Measurements from ENCODE around the gene ESRRB.

The ESRRB gene

DNA sequence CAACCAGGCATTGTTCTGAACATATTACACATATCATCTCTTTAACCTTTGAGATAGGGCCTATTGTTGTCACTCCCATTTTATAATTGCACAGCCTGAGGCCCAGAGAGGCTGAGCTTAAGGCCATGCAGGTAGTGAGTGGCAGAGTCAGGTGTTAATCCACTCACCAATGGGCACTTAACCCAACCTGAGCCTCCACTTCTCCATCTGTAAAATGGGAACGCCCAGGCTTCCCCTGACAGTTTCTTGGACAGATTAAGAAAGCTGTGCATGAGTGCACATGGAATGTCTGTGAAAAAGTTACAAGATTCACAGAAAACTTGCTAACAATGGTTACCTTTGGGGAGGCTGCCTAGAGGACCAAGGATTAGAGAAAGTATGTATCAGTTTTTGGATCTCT, 32.9 kb downstream of the ESRRB start:
- TF ChIP-seq, protein P1, sequence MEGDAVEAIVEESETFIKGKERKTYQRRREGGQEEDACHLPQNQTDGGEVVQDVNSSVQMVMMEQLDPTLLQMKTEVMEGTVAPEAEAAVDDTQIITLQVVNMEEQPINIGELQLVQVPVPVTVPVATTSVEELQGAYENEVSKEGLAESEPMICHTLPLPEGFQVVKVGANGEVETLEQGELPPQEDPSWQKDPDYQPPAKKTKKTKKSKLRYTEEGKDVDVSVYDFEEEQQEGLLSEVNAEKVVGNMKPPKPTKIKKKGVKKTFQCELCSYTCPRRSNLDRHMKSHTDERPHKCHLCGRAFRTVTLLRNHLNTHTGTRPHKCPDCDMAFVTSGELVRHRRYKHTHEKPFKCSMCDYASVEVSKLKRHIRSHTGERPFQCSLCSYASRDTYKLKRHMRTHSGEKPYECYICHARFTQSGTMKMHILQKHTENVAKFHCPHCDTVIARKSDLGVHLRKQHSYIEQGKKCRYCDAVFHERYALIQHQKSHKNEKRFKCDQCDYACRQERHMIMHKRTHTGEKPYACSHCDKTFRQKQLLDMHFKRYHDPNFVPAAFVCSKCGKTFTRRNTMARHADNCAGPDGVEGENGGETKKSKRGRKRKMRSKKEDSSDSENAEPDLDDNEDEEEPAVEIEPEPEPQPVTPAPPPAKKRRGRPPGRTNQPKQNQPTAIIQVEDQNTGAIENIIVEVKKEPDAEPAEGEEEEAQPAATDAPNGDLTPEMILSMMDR (IDR thresholded peaks at IDR 0.05), result no peak
- no peak overlapping the region for H3K4me3 ChIP-seq (ENCODE audit: low read depth in 1 of 2, low read length in 1 of 2)
- no peaks in the 10 kb centered on the region for H3K36me3 ChIP-seq
- no peak overlapping the region for H3K27ac ChIP-seq
- H3K4me1 ChIP-seq (ENCODE audit: control insufficient read depth in 1 of 2, insufficient read depth in 1 of 2, low read depth in 1 of 2, low read length in 1 of 2), result no peaks in the 10 kb centered on the region
- H3K9me3 ChIP-seq, result no peaks in the 10 kb centered on the region
- H3K27me3 ChIP-seq, result peaks cover 87% of the 10 kb centered on the region

- Histone ChIP-seq H3K4me3 (ENCODE audit: low read depth in 1 of 2, low read length in 1 of 2) (no peak overlapping the region), H3K4me1 (ENCODE audit: control insufficient read depth in 1 of 2, insufficient read depth in 1 of 2, low read depth in 1 of 2, low read length in 1 of 2) (no peaks in the 10 kb centered on the region), H3K27ac (no peak overlapping the region), H3K36me3 (no peaks in the 10 kb centered on the region), H3K9me3 (no peaks in the 10 kb centered on the region), H3K27me3 (peaks cover 83% of the 10 kb centered on the region)
- TF ChIP-seq, protein P1 (IDR thresholded peaks at IDR 0.05), result no peak
These were observed 36.6 kb downstream of the ESRRB start for GRCh38 chr14:76412501-76412900.

- peaks cover 76% of the 10 kb centered on the region for H3K27me3 ChIP-seq
- no peaks in the 10 kb centered on the region for H3K36me3 ChIP-seq
- TF ChIP-seq, protein P1 (IDR thresholded peaks at IDR 0.05), result no peak
- no peak overlapping the region for H3K27ac ChIP-seq
- H3K4me3 ChIP-seq (ENCODE audit: low read depth in 1 of 2, low read length in 1 of 2), result no peak overlapping the region
- no peaks in the 10 kb centered on the region for H3K9me3 ChIP-seq
- H3K4me1 ChIP-seq (ENCODE audit: control insufficient read depth in 1 of 2, insufficient read depth in 1 of 2, low read depth in 1 of 2, low read length in 1 of 2), result no peaks in the 10 kb centered on the region
These were observed 37.4 kb downstream of the ESRRB start for GRCh38 chr14:76413106-76413961.

DNA sequence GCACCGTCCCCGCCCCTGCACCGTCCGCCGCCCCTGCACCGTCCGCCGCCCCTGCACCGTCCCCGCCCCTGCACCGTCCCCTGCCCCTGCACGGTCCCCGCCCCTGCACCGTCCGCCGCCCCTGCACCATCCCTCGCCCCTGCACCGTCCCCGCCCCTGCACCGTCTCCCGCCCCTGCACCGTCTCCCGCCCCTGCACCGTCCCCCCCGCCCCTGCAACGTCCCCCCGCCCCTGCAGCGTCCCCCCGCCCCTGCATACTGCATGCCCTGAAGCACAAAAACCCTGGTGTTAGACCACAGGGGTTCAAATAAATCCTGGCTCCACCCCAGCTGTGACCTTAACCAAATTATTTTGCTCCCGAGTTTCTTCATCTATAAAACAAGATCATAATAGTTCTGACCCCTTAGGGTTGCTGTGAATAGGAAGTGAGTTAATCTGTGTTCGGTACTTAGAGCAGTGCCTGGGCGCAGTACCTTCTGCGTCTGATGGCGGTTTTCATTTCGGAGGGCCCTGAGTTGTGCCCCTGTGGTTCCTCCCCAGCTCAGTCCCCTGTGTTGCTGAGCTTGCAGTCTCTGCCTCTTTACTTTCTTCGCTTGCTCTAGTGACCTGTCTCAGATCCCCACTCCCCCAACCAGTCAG, 38.1 kb downstream of the ESRRB start:
- no peak overlapping the region for H3K27ac ChIP-seq
- H3K9me3 ChIP-seq, result no peaks in the 10 kb centered on the region
- TF ChIP-seq, protein P1 (IDR thresholded peaks at IDR 0.05), result no peak
- H3K36me3 ChIP-seq, result no peaks in the 10 kb centered on the region
- H3K27me3 ChIP-seq, result peaks cover 70% of the 10 kb centered on the region
- H3K4me3 ChIP-seq (ENCODE audit: low read depth in 1 of 2, low read length in 1 of 2), result no peak overlapping the region
- H3K4me1 ChIP-seq (ENCODE audit: control insufficient read depth in 1 of 2, insufficient read depth in 1 of 2, low read depth in 1 of 2, low read length in 1 of 2), result no peaks in the 10 kb centered on the region

DNA sequence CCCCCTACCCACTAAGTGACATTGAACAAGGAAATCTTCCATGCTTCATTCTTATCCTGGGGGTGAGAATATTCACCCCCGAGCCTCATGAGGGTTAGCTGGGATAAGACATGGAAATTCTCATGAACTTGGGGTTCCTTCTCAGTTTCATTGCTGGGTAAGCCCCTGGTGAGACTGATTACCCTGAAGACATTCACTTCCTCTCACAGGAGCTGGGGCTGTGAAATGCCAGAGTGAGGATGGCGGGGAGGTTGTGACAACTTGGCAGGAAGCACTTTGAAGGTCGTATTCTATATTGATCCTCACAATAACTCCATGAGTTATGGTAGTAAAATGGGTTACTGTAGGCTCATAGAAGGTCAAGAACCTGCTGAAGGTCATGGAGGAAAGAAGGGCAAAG, 43.5 kb downstream of the ESRRB start:
- Histone ChIP-seq H3K27me3 (peaks cover 23% of the 10 kb centered on the region), H3K27ac (no peak overlapping the region), H3K36me3 (no peaks in the 10 kb centered on the region), H3K4me3 (ENCODE audit: low read depth in 1 of 2, low read length in 1 of 2) (no peak overlapping the region), H3K4me1 (ENCODE audit: control insufficient read depth in 1 of 2, insufficient read depth in 1 of 2, low read depth in 1 of 2, low read length in 1 of 2) (no peaks in the 10 kb centered on the region), H3K9me3 (no peaks in the 10 kb centered on the region)
- TF ChIP-seq, protein P1 (IDR thresholded peaks at IDR 0.05), result no peak
